ENCODE results near the gene TTLL10. TPM values are rescaled to one million over a fixed set of nuclear protein-coding genes. Genes with fewer than 3 reads are reported as not detected.

The TTLL10 gene
- total RNA-seq, 1 experiment from 2014 or later, result not detected

GRCh38 chr1:1134300-1134970 lies 39.2 kb upstream of the TTLL10 start:
- TF ChIP-seq CTCF (IDR thresholded peaks at IDR 0.05; ENCODE audit: unreplicated experiment), result no peak
- Mint-ChIP-seq H3K4me3 (ENCODE audit: unreplicated experiment) (no peak overlapping the region), H3K27me3 (ENCODE audit: insufficient read depth, unreplicated experiment) (peaks cover 15% of the 10 kb centered on the region), H3K27ac (ENCODE audit: low read depth, unreplicated experiment) (no peak overlapping the region), H3K4me1 (ENCODE audit: insufficient read depth, unreplicated experiment) (no peaks in the 10 kb centered on the region), H3K36me3 (ENCODE audit: insufficient read depth, unreplicated experiment) (no peaks in the 10 kb centered on the region), H3K9me3 (ENCODE audit: unreplicated experiment) (no peaks in the 10 kb centered on the region)
- POLR2A ChIA-PET, result no interaction called here
- BruUV-seq (replicated peaks), result no TSS peak
- intact Hi-C loops (cut with micrococcal nuclease), result no loop called here
- DNase-seq (ENCODE audit: unreplicated experiment), result no peak
- CTCF ChIA-PET, result no interaction called here

GRCh38 chr1:1135339-1136136 lies 38.1 kb upstream of the TTLL10 start:
- Mint-ChIP-seq H3K9me3 (ENCODE audit: unreplicated experiment) (no peaks in the 10 kb centered on the region), H3K4me3 (ENCODE audit: unreplicated experiment) (no peak overlapping the region), H3K27ac (ENCODE audit: low read depth, unreplicated experiment) (no peak overlapping the region), H3K4me1 (ENCODE audit: insufficient read depth, unreplicated experiment) (no peaks in the 10 kb centered on the region), H3K27me3 (ENCODE audit: insufficient read depth, unreplicated experiment) (peaks cover 14% of the 10 kb centered on the region), H3K36me3 (ENCODE audit: insufficient read depth, unreplicated experiment) (no peaks in the 10 kb centered on the region)
- DNase-seq (ENCODE audit: unreplicated experiment), result no peak
- intact Hi-C loops (cut with micrococcal nuclease), result no loop called here
- ChIA-PET POLR2A (no interaction called here), CTCF (interaction anchor here (1.1 kb wide), 1 partner anchor 13 kb away, joined by 4 read pairs; no protein-coding TSS in a partner anchor)
- TF ChIP-seq CTCF (IDR thresholded peaks at IDR 0.05; ENCODE audit: unreplicated experiment), result no peak
- BruUV-seq (replicated peaks), result no TSS peak

GRCh38 chr1:1136547-1137230 lies 37.0 kb upstream of the TTLL10 start:
- ChIA-PET POLR2A (interaction anchor here (0.7 kb wide), 1 partner anchor 264 kb away, joined by 3 read pairs; no protein-coding TSS in a partner anchor), CTCF (interaction anchor here (1.1 kb wide), 1 partner anchor 14 kb away, joined by 4 read pairs; no protein-coding TSS in a partner anchor)
- Mint-ChIP-seq H3K4me1 (ENCODE audit: insufficient read depth, unreplicated experiment) (no peaks in the 10 kb centered on the region), H3K4me3 (ENCODE audit: unreplicated experiment) (no peak overlapping the region), H3K27ac (ENCODE audit: low read depth, unreplicated experiment) (no peak overlapping the region), H3K9me3 (ENCODE audit: unreplicated experiment) (no peaks in the 10 kb centered on the region), H3K27me3 (ENCODE audit: insufficient read depth, unreplicated experiment) (peaks cover 2% of the 10 kb centered on the region), H3K36me3 (ENCODE audit: insufficient read depth, unreplicated experiment) (no peaks in the 10 kb centered on the region)
- BruUV-seq (replicated peaks), result no TSS peak
- DNase-seq (ENCODE audit: unreplicated experiment), result no peak
- TF ChIP-seq CTCF (IDR thresholded peaks at IDR 0.05; ENCODE audit: unreplicated experiment), result no peak
- intact Hi-C loops (cut with micrococcal nuclease), result no loop called here
